ENCODE results near the gene ARHGEF40.

DNA sequence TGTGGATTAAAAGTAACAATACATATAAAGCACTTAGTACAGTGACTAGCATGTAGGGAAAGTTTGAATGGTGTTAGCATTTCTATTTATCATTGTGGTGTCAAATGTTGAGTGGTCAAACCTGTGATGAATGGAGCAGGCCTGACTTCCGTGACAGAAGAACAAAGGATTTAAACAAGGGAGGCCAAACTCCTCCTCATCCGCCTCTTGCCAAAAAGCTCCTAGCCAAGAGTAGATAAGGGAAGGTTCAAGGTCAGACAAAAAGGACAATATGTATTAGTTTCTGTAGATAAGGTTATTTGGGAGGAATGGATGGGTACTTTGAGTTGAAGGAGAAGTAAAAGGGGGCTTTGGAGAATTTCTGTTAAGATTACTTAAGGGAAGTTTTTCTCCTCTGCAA, 21.5 kb upstream of the ARHGEF40 start:
- TF ChIP-seq, protein P1, sequence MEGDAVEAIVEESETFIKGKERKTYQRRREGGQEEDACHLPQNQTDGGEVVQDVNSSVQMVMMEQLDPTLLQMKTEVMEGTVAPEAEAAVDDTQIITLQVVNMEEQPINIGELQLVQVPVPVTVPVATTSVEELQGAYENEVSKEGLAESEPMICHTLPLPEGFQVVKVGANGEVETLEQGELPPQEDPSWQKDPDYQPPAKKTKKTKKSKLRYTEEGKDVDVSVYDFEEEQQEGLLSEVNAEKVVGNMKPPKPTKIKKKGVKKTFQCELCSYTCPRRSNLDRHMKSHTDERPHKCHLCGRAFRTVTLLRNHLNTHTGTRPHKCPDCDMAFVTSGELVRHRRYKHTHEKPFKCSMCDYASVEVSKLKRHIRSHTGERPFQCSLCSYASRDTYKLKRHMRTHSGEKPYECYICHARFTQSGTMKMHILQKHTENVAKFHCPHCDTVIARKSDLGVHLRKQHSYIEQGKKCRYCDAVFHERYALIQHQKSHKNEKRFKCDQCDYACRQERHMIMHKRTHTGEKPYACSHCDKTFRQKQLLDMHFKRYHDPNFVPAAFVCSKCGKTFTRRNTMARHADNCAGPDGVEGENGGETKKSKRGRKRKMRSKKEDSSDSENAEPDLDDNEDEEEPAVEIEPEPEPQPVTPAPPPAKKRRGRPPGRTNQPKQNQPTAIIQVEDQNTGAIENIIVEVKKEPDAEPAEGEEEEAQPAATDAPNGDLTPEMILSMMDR (IDR thresholded peaks at IDR 0.05; ENCODE audit: borderline replicate concordance, extremely low read depth, low read length, poor library complexity, severe bottlenecking), result no peak
- no peak for TF ChIP-seq EZH2 (IDR thresholded peaks at IDR 0.05; ENCODE audit: borderline replicate concordance, low read depth, low read length, severe bottlenecking)
